KOPT-K1 (cell line): ENCODE results near the gene CCDC146.
"Not testable (repeated sequence)": the region's sequence is repeated elsewhere in the genome, so short reads cannot be mapped to it uniquely, and the experiment has no call there.

ENCODE experiments used
- H3K27ac ChIP-seq: fragments of 200-600 bp; sonication (generic); 2 replicates; pipeline ENCODE4 v1.5.1; 2016; ENCODE audit warnings: antibody characterized with exemption, mild to moderate bottlenecking, low read depth, low read length; ENCODE audit not compliant: poor library complexity, severe bottlenecking
- H3K36me3 ChIP-seq: fragments of 200-600 bp; sonication (generic); 2 replicates; pipeline ENCODE4 v1.5.1; 2017; ENCODE audit warnings: antibody characterized with exemption, mild to moderate bottlenecking, low read length, moderate library complexity; ENCODE audit not compliant: insufficient read depth
- H3K9me3 ChIP-seq: fragments of 200-600 bp; sonication (generic); 2 replicates; pipeline ENCODE4 v1.5.1; 2017; ENCODE audit warnings: antibody characterized with exemption, low read length, mild to moderate bottlenecking; ENCODE audit not compliant: insufficient read depth, poor library complexity, severe bottlenecking

Gene CCDC146

DNA sequence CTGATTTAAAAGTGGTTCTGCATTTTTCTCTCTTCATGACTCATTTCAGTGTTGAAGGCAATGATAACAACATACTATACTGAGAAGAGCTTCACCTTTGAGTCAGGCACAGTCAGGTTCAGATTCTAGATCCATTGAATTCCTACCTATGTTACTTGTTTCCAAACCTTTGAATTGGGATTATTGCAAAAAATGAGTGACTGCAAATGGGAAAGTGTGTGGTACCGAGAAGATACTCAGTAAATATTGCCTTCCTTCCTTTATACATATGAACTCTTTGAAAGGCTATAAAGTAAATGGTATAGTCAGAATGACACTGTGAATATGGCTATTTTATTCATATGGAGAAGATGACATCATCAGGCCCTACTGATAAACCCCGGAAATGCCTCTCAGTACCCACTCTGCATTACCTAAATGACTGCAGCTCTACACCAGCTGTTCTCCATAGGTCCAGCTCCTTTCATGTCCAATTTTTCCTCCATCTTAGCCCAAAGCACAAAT, 143.9 kb downstream of the CCDC146 start:
- Histone ChIP-seq H3K9me3 (no peaks in the 10 kb centered on the region), H3K36me3 (no peaks in the 10 kb centered on the region), H3K27ac (no peak overlapping the region)

- H3K27ac ChIP-seq, result no peak overlapping the region
- H3K9me3 ChIP-seq, result no peaks in the 10 kb centered on the region
Measured at GRCh38 chr7:77269360-77270093, 147.1 kb downstream of the CCDC146 start.

GRCh38 chr7:77270094-77270480, 147.7 kb downstream of the CCDC146 start:
- H3K27ac ChIP-seq, result no peak overlapping the region

More at GRCh38 chr7:77269360-77270093, 147.1 kb downstream of the CCDC146 start:
- no peaks in the 10 kb centered on the region for H3K36me3 ChIP-seq

GRCh38 chr7:77271766-77272165, 149.4 kb downstream of the CCDC146 start:
- Histone ChIP-seq H3K27ac (no peak overlapping the region), H3K36me3 (no peaks in the 10 kb centered on the region), H3K9me3 (no peaks in the 10 kb centered on the region)

More at GRCh38 chr7:77270094-77270480, 147.7 kb downstream of the CCDC146 start:
- Histone ChIP-seq H3K9me3 (no peaks in the 10 kb centered on the region), H3K36me3 (no peaks in the 10 kb centered on the region)

DNA sequence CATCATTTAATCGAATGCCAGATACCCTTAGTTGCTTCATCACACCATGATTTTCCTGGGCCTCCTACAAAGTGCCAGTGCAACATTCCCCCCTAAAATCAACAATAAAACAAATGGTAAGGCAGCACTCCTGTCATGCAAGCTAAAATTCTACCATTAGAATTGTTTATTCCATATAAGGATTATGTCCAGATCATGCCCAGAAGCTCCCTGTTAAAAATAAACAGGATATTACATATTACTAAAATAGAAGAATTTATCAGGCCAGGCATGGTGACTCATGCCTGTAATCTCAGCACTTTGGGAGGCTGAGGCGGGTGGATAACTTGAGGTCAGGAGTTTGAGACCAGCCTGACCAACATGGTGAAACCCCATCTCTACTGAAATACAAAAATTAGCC, 153.2 kb downstream of the CCDC146 start:
- H3K9me3 ChIP-seq, H3K36me3 ChIP-seq, H3K27ac ChIP-seq: not testable (repeated sequence)

DNA sequence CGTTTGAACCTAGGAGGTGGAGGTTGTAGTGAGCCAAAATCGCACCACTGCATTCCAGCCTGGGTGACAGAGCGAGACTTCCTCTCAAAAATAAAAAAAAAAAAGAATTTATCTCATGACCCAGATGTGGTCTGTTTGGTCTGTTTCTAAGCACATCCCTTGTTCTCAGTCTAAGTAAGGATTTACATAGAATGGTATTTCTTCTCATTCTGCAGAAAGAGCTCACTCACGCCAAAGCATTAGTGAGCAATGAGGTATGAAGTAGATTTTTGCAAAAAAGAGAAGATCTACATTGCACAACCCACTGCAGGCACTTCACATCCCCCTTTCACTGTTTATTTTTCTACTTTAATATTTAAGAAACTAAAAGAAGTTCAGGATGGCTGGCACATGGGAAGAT, 153.7 kb downstream of the CCDC146 start:
- Histone ChIP-seq H3K9me3 (no peaks in the 10 kb centered on the region), H3K36me3 (no peaks in the 10 kb centered on the region), H3K27ac (no peak overlapping the region)

GRCh38 chr7:77281780-77282478, 159.5 kb downstream of the CCDC146 start:
- H3K27ac ChIP-seq, result no peak overlapping the region
- H3K36me3 ChIP-seq, result no peaks in the 10 kb centered on the region
- no peaks in the 10 kb centered on the region for H3K9me3 ChIP-seq

- peaks cover 2% of the 10 kb centered on the region for H3K9me3 ChIP-seq
- no peak overlapping the region for H3K27ac ChIP-seq
- H3K36me3 ChIP-seq, result no peaks in the 10 kb centered on the region; the same call in 1 of the 2 replicates
Measured at GRCh38 chr7:77282897-77283296, 160.5 kb downstream of the CCDC146 start.

DNA sequence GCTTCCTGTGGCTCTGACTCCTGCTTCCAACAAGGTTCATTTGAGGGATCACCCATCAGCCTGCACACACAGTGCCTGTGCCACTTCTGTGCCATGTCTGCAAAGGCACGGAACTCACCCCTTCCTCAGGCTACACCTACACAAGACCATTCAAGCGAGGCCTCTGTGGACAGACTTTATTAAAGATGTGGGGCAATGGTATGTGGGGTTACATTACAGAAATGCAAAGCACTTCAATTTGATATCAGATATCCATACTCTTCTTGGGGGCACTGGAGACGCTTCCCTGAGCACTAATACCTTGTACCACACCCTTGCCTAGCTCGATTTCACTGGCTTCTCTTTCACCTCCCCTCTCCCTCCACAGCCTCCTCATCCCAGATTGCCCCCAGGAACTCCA, 161.6 kb downstream of the CCDC146 start:
- H3K9me3 ChIP-seq, result peaks cover 9% of the 10 kb centered on the region
- H3K27ac ChIP-seq, result no peak overlapping the region
- no peaks in the 10 kb centered on the region; the same call in 1 of the 2 replicates for H3K36me3 ChIP-seq

GRCh38 chr7:77284616-77285015, 162.2 kb downstream of the CCDC146 start:
- Histone ChIP-seq H3K27ac (no peak overlapping the region), H3K36me3 (no peaks in the 10 kb centered on the region; the same call in 1 of the 2 replicates)

DNA sequence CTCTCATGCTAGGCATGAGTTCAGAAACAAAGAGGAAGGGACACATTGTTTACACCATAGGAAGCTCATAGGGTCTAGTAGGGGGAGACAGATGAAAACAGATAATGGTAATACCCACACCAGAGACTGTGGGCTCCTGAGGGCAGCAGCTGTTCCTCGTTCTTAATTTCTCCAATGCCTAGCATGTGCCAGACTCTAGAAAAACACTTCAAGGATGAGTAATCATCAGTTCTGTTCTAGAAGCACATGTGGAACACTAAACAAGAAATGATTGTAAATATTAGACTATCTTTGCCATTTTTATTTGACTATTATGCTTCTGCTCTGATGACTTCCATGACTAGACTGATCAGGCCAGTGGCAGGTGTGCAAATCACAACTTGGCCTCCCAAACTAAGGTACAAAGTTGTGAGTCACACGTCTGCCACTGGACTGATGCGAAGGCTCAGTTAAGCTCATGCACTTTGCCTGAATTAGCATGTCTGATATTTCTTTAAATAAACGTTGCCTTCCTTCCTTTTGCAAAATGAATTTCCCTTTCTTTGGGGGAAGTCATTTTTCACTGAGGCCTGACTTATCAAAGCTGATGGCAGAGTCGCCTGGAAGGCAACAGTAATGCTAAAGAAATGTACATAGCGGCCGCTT, 166.4 kb downstream of the CCDC146 start:
- no peaks in the 10 kb centered on the region; the same call in 1 of the 2 replicates for H3K36me3 ChIP-seq

More at GRCh38 chr7:77284616-77285015, 162.2 kb downstream of the CCDC146 start:
- peaks cover 9% of the 10 kb centered on the region for H3K9me3 ChIP-seq

DNA sequence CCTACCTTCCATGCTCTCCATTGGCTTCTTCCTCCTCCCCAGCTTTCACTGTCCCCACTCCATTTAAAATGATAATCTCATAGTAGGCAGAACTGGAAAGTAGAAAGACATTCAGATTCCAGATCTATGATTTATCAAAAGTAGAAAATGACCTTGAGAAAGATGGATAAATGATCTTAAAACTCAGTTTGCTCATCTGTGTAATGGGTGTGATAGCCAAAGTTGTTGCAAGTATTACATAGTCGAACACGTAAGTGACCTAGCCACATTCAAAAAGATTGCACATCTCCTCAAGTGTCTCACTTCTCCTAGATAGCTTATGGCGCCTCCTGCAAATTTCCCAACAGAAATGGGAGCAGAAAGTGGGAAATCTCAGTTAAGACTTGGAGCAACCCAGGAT, 167.0 kb downstream of the CCDC146 start:
- Histone ChIP-seq H3K9me3 (peaks cover 9% of the 10 kb centered on the region), H3K27ac (no peak overlapping the region), H3K36me3 (no peaks in the 10 kb centered on the region; the same call in 1 of the 2 replicates)

More for the DNA sequence above, 166.4 kb downstream of the CCDC146 start:
- Histone ChIP-seq H3K9me3 (peaks cover 9% of the 10 kb centered on the region), H3K27ac (no peak overlapping the region)

GRCh38 chr7:77290425-77290824, 168.0 kb downstream of the CCDC146 start:
- H3K36me3 ChIP-seq, result no peaks in the 10 kb centered on the region; the same call in 1 of the 2 replicates
- H3K27ac ChIP-seq, result no peak overlapping the region
- peaks cover 9% of the 10 kb centered on the region for H3K9me3 ChIP-seq

DNA sequence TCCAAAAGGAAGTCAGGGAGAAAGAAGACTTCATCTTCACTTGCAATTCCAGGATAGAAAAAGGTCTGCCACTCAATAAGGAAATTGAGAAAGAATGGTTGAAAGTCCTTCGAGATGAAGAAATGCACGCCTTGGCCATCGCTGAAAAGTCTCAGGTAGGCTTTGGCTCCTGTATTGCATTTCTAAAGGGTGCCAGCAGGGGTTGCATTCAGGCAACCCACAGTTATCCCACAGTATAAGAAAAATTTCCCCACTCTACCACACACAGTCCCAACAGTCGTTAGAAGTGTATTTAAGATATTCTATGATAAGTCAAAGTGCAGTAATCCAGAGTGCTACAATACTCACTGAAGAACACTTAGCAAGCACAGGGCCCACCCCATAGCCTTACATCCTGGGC, 170.6 kb downstream of the CCDC146 start:
- Histone ChIP-seq H3K27ac (no peak overlapping the region), H3K36me3 (no peaks in the 10 kb centered on the region), H3K9me3 (peaks cover 13% of the 10 kb centered on the region)

GRCh38 chr7:77295549-77295948, 173.1 kb downstream of the CCDC146 start:
- peaks cover 7% of the 10 kb centered on the region for H3K9me3 ChIP-seq
- no peak overlapping the region for H3K27ac ChIP-seq
- H3K36me3 ChIP-seq, result no peaks in the 10 kb centered on the region
